ENCODE measurements around the gene RIC3.
A peak's percentile ranks its signal among the peaks of the same experiment; 100 is the strongest.

RIC3 gene

DNA sequence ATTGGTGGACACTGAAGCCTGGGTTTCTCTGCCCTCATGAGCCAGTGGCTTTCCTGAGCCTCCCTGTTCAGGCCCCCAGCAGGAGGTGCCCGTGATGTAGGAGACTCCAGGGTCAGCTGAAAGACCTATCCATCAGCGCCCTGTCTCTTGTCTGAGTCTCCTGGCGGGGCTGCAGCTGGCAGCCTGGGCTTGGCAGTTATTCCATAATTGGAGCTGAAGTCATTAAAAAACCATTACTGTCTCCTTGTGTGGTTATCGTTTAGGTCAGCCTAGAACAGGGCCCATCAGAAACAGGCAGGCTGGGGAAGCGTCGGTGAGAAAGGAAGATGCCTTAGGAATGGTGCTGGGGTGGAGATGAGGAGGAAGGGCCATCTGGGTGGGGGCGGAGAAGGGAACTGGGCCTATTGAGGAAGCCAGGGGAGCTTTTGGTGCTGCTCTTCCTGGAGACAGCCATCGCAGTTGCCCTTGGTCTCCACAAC lies 82.8 kb downstream of the RIC3 start:
- DNase-seq = peak; percentile 24

DNA sequence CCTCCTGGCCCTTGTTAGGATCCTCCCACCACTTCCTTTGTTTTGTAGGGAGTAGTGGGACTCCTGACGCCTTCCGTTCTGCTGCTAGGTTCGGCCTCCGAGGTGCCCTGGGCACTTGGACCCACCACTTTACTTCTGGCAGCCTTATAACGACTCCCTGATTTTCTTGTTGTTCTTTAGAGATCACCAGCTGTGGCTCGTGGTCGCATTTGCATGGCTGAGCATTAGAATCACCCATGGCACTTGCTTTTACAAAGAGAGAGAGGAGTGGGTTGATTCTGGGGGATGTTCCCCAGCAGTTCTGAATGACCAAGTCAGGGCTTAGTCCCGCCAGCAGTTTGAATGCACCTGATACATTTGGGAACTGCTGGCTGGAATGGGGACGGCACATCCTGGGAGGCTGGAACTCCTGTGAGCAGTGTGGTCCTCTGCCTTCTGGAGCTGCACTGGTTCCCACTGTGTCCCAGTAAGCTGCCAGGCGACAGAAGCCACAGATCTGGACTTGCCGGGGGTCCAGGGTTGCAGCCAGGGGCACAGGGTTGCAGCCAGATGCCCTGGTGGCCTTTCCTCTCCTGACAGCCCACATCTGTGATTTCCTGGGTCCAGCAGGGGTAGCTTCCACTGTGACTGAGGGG lies 83.7 kb downstream of the RIC3 start:
- no peak for DNase-seq

DNA sequence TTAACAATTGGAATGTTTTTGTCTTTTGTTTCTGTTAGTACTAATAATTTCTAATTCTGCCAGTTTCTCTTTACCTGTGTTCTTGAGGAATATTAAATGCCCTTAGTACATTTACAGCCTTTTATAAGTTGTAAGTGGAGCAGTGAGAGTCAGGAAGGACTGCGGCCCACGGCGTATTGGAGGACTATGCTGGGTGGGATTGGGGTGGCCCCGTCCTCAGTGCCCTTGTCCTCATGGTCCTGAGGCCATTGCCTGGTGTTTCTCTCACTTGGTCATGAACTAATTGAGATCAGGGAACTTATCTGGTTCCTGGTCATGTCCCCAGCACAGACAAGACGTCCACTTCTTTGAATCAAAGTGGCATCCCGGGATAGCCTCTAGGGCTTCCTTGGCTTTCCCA lies 84.5 kb downstream of the RIC3 start:
- DNase-seq = no peak

DNA sequence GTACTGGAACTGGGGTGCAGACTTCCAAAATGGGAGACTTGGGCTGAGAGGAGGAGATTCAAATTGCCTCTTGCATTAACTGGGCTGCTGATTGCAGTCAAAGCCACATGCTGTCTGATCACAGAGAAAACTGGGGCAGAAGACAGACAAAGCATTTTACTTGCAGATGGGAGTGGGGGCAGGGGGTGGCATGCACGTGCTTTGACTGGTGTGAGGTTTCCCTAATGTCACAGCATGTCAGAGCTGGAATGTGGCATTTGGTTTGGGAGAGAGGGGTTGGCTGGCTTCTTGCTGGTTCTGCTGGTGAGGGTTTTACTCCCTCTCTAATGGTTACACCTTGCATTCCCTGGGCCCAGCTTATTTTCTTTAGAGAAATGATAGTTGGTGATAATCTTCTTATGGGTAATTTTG lies 84.9 kb downstream of the RIC3 start:
- no peak for DNase-seq

DNA sequence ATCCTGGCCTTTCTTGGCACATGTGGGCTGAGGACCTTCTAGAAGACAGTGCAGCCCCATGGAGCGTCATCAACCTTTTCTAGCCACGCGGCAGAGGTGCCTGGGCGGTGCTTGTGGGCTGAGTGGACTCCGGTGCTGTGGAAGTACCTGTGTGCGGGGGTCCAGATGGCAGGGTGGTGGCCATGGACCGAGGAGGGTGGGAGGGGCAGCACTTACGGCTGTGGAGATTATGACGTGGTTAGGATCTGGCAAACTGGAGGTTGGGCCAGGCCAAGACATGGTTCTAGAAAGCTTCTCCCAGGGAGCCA lies 85.8 kb downstream of the RIC3 start:
- DNase-seq = no peak

DNA sequence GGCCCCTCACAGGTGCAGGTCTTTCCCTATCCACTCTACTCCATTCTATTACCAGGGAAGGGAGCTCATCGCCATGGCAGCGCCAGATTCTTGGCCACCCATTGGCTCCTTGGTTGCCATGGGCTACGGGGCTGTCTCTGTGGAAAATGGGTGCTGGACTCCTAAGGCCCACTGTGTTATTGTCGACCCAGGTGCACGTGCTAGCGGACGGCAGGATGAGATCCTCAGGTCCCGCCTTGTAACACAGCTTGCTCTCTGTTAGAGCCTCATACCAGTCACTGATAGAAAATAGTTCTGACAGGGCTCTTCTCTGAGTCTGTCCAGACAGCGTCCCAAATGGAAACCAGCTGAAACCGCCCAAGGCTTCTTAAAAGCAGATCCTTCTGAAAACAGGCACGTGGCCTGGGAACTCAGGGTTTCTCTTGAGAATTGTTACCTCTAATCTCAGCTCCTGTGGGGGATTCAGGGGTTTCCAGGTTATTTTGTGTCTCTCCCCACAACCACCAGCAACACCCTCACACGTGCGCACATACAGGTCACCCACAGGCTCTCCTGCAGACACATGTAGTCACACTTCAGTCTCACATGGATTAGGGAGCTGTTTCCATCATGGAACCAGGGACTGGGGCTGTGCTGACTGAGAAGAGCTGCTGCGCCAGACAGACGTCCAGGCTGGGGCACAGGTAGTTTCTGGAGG lies 86.3 kb downstream of the RIC3 start:
- DNase-seq = no peak

DNA sequence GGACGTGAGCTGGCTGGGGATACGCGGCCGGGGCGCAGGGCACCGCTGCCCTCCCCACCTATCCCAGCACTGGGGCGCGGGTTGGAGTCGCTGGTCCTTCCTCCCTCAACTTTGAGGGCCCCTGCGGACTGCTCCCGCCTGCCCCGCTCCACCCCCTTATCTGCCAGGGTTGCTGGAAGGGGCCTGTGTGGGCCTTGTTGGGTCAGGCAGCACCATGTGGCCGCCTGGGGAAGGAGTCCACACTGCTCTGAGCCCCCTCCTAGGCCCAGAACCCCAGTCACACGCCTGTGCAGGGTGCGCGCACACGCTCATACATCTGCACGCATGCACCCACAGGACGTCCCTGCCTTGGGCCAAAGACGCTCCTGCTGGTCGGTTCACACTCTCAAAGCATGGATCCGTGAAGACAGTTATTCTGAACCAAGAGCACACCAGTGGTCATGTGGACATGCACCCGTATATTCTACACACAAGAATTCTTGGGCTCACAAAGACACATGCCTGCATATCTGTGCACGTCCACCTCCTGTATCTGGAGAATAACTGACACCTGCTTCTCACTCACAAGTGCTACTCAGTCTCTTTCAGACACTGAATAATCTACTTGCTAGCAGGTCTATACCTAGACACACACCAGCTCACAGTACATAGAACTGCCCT lies 87.1 kb downstream of the RIC3 start:
- DNase-seq = no peak

DNA sequence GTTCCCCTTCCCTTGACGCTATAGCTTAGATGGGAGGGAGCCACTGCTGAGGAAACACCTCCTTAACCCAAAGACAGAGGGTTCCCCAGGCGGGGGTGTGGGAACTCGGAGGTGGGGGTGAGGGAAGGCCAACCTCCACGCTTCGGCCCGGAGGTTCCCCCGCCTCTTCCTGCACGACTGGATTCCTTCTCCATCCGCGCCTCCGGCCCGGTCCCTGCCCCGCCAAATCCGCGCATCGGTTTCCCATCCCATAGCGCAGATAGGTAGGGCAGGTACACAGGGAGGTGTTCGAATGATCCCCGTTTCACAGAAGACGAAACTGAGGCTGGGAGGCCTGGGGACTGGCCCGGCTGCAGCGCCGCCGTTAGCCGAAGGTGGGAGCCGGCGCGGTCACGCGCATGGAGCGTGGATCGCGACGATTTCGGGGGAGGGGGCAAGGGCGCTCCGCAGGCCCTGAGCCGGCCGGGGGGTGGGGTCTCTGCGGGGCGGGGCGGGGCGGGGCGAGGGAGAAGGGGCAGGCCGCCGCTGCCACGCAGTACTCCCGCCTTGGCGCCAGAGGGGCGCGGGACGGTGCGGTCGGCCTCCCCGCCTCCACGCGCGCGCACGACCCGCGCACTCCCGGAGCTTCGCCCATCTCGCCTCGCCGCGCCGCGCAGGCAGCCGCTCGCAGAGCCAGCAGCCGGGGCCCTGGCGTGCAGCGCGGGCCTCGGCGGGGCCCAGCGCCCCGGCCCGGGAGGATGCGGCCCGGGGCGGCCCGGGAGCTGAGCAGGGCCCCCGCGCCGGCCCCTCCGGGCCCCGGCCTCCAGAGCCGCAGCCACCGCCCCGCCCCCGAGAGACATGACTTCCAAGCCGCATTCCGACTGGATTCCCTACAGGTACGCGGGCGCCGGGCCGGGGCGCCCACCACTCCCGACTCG lies 87.9 kb downstream of the RIC3 start, which contains the start of gene TUB:
Gene TUB, plus strand, starts transcription at position 538 of the 917 bp plus-strand sequence. Its CDS starts 300 bp downstream, at position 838.
- no peak for DNase-seq

DNA sequence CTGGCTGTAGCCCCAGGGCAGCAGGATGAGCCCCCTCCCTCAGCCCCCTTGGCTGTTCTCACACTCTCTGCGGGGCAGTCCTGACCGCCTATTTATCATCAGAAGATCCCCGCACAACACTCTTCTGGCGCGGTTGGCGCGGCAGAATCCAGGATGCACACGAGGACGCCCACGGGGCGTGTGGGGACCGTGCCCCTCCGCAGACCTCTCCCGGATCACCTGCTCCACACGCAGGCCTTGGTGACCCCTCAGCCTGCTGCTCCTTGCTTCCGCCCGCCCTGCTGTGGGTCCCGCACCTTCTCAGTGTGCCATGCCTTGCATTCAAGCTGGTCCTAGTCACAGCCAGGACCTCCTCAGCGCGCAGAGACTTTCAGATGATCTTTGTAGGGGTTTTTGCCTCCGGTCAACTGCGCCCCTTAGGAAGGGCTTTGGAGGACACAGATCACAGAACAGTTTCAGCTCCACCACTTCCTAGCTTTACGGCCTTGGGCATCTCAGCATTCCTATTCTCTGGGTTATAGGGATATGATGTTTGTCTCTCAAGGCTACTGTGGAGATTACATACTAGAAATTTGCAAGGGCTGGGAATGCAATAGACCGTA lies 88.7 kb downstream of the RIC3 start:
- DNase-seq = no peak

DNA sequence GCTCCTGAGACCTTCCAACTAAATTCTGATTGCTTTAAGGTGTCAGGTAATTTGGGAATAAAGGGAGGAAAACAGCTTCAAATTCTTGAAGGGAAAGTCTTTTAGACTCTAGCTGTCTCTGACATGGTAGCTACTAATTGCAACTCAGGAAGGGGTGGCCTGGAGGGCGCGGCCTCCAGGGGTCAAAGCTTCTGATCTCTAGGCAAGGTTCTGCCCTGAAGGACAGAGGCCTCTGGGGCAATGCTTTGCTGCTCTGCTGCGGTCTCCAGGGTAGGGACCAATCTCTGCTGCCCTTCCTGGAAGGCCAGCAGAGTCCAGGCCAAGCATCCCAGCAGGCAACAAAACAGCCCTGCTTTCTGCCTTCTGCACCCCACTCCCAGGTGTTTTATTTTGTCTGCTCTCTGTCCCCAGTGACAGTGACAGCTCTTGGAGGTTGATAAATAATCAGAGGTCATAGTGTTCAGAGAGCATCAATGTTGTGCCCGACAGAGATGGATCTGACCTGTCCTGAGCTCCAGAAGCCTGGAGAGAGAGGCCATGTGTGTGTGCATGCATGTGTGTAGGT lies 89.6 kb downstream of the RIC3 start:
- no peak for DNase-seq

DNA sequence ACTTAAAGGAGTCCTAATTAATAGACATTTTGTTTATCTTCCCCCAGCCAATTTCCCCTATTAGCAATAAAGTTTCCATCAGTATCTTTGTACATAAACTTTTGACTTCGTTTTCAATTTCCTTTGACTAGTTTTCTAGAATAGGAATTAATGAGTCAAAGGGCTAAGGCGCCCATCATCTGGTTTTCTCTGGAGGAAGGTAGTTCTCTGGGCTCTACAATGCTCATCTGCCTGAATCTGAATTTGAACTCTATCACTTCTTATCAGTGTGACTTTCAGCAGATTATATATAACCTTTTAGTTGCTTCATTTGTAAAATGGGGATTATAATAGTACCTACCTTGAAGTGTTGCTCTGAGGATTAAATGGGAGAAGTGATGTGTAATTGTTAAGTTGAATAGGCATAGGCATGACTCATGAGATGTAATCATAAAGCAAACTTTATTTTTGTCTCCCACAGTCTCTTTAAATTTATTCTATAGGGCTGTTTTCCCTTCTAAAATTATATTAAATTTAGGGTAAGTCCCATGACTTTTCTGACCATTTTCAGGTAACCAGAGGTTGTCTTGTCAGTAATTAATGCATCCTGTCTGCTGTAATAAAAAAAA lies 93.6 kb downstream of the RIC3 start:
- DNase-seq = no peak

DNA sequence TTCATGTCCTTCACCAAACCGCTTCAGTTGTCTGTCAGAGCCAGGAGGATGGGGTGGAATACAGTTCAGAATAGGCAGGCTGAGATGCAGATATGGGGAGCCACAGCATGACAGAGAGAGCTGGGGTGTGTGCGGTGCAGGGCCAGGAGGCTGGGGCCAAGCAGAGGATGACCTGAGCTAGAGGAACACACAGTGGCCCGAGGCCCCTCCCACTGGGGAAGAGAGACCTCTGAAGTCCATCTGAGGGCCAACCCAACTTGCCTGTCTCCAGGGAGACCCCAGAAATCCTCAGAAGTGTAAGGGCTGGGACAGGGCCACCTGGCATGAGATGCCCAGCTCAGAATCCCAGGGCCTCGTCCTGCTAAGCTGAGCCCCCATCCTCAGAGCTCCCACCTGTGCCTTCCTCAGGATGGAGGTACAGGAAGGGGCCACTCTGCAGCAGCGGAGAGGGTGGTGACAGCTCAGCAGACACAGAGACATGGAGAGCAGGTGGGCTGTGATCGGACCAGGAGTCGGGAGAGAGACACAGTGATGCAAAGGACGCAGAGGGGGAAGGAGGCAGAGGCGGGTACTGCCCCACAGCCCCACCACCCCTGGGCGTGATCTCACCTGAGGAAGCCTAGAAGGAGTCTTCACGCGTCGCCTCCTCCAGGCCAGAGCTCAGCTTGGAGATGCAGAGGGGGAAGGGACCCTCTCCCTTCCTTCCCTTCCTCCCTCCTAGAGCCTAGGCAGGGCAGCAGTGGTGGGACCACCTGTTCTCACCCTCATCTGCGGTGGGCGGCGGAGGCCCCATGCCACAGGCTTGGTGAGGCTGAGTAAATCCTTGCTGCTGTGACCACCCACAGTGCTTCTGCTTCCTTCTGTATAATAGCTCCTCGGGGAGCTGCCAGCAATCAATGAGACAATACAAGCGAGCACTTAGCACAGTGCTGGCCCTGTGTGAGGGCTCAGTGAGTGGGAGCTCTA lies 96.9 kb downstream of the RIC3 start:
- no peak for DNase-seq

DNA sequence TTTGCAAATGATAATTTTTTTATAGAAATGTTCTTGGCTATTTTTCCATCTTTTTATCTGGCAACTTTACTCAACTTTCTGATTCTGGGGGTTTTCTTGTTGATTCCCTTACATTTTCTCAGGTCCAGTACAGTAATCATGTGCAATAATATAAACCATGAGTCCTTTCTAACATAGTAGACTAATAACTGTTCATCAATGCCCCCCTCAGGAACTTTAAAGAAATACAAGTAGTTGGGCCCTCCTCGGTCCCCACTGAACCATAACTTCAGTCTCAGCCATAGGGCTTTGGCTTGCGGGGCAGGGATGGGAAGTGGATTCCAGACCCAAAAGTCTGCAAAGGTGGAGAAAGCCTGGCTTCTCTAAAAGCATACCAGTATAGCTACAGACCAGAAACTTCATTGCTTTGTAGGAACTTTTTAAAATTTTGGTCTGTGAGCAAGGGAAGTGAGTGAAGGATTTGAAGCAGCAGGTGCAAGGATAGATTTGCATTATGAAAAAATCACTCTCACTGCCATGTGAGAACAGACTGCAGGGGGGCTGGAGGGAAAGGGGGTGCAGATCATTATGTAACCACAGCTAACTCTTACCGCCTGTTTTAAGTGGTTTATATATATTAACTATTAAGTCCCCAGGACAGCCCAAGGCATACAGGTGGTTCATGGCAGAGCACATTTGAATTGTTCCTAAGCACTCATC lies 98.3 kb downstream of the RIC3 start:
- no peak for DNase-seq

DNA sequence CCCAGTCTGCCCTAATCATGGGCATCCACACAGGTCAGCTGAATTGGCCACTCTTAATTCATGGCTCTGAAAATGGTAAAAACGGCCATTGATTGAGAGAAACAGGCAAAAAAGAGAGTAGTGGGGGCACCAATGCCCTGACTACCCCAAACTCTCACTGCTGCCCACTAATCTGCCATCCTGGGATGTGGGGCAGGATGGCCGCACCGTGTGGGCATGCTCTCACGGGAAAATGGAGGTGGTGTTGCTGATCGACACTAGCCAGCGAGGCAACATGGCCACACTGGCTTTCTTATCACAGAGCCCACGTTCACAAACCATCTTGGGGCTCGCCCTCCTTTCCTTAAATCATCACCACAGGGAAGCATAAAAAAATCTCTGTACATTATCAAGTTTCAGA lies 99.1 kb downstream of the RIC3 start:
- DNase-seq = no peak

DNA sequence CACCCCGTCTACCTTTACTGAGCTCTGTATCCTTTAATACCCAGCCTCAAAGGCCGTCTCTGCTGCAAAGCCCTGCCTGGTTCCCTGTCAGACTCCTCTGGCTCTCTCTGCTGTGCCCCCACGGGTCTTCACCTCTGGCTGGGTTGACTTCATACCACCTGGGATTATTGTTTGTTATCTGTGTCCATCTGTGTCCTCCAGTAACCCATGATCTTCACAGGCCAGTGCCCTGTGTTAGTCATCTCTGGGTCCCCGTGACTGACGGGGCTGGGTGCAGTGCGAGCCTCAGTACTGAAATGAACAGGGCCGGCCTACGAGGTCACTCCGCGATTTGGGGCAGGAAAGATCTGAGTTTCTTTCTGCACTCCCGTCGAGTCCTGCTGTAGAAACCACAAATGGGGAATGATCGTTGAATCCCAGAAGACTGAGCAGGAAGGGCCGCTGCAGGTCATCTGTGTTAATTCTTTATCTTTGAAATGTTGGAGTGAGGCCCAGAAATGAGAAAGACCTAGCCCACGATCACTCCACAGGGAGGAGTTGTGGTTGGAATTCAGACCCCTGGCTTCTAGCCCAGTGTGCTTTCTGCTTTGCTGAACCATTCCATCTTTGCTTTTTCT lies 100.1 kb downstream of the RIC3 start:
- no peak for DNase-seq

DNA sequence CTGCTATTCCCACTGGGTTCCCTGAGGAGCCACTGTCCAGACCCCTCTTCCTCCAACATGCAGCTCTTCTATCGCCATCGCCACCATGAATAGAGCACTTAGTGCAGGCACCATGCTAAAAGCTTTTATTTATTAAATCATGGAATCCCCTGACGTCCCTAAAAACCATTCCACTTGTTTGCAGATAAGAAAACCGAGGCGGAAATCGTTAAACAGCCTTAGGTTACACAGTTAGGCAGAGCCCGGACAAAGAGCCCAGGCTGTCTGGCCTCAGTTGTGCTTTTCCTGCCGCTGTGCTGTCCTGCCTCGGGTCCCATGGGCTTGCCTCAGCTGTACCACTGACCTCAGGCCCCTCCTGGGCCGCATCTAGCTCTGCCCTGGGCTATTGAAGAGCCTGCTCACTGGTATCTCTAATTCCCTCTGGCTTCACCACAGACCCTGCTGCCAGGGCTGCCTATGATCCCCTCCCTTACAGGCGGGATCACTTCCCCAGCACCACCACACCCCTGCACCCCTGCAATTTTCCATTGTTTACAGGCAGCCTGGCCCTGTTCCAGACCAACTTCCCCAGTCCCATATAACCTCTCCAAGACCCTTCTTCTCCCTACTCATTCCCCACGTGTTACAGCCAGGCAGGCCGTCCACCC lies 100.8 kb downstream of the RIC3 start:
- DNase-seq = no peak

DNA sequence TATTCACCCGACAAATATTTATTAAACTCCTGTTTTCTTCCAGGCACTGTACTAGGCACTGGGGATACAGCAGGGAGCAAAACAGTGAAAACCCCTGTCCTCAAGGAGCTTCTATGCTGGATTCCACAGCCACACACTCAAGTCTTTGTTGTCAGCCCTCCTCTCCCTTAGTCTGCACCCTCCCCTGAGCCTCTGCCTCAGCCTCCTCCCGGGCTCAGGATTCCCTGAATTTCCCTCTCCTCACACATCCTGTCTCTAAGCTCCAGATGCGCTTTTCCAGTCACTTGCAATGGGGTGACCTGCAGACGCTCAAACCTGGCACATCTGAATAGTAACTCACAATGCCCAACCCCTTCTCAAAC lies 101.3 kb downstream of the RIC3 start:
- DNase-seq = no peak

DNA sequence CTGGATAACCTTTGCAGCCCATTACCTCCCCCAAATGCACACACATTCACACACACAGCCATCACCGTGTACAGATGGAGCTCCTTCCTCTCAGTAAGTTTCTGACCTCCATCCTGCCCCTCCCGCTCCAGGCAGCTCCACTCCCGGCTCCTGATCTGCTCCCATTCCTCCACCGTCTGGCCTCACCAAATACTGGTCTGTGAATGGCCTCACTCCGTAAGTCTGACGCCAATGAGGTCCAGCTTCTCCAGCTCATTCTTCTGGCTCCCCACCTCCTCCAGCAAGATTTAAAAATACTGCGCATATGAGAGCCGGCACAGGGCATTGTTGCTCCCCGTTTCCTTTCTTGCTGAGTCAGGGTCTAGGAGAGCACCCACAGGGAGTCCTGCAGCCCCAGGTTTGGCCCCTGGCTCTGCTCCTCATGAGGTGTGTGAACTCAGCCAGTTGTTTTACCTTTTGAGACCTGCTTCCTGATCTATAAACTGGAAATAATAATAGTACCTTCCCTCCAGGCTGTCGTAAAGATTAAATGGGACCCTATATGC lies 101.8 kb downstream of the RIC3 start:
- no peak for DNase-seq

All from NCI-H774 (cell line).